Measurements from ENCODE around the gene DMGDH. TPM values are rescaled to one million over a fixed set of nuclear protein-coding genes. Genes with fewer than 3 reads are reported as not detected.

Gene DMGDH
- total and polyA plus RNA-seq, 10 of the 15 experiments (the other 5 are each of a cell fraction or from before 2014, with no cell fraction given) = 0.22 to 1.5 (median 0.44) TPM; not detected in 3

DNA sequence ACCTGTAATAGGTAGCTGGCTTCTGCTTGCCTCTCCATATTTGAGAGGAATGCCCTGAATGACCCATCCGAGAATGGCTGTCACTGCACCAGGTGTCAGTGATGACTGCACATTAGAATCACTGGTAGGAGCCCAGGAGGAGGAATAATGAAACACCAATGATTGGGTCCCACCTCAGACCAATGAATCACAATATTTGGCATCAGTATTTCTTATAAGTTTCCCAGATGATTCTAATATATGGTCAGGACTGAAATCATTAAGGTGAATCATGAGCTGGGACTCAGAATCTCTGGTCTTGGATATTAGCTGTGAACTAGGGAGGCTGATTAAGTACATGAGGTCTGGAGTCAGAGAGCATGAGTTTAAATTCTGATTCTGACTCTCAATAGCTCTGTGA is 107.7 kb downstream of the DMGDH start:
- no peak overlapping the region for H3K4me3 ChIP-seq
- TF ChIP-seq SPI1 (IDR thresholded peaks at IDR 0.05; ENCODE audit: borderline replicate concordance, insufficient read depth, low read depth, low read length) (no peak), TCF12 (IDR thresholded peaks at IDR 0.05; ENCODE audit: low read depth, low read length) (no peak), ZNF24 (IDR thresholded peaks at IDR 0.05) (no peak), BRCA1 (IDR thresholded peaks at IDR 0.05; ENCODE audit: low read depth, low read length) (no peak), RELA (IDR thresholded peaks at IDR 0.05; ENCODE audit: borderline replicate concordance, partially characterized antibody) (no peak), TCF7 (IDR thresholded peaks at IDR 0.05; ENCODE audit: borderline replicate concordance) (no peak), BCL11A (IDR thresholded peaks at IDR 0.05; ENCODE audit: low read depth, low read length) (no peak), JUND (IDR thresholded peaks at IDR 0.05; ENCODE audit: low read depth, low read length) (no peak), SMAD5 (IDR thresholded peaks at IDR 0.05; ENCODE audit: low read depth) (no peak), BACH1 (IDR thresholded peaks at IDR 0.05; ENCODE audit: borderline replicate concordance) (no peak), SKIL (IDR thresholded peaks at IDR 0.05; ENCODE audit: low read depth, poor library complexity, severe bottlenecking) (no peak), ZNF622 (IDR thresholded peaks at IDR 0.05) (no peak), NFXL1 (IDR thresholded peaks at IDR 0.05; ENCODE audit: borderline replicate concordance) (no peak)
- TF ChIP-seq, protein P1, sequence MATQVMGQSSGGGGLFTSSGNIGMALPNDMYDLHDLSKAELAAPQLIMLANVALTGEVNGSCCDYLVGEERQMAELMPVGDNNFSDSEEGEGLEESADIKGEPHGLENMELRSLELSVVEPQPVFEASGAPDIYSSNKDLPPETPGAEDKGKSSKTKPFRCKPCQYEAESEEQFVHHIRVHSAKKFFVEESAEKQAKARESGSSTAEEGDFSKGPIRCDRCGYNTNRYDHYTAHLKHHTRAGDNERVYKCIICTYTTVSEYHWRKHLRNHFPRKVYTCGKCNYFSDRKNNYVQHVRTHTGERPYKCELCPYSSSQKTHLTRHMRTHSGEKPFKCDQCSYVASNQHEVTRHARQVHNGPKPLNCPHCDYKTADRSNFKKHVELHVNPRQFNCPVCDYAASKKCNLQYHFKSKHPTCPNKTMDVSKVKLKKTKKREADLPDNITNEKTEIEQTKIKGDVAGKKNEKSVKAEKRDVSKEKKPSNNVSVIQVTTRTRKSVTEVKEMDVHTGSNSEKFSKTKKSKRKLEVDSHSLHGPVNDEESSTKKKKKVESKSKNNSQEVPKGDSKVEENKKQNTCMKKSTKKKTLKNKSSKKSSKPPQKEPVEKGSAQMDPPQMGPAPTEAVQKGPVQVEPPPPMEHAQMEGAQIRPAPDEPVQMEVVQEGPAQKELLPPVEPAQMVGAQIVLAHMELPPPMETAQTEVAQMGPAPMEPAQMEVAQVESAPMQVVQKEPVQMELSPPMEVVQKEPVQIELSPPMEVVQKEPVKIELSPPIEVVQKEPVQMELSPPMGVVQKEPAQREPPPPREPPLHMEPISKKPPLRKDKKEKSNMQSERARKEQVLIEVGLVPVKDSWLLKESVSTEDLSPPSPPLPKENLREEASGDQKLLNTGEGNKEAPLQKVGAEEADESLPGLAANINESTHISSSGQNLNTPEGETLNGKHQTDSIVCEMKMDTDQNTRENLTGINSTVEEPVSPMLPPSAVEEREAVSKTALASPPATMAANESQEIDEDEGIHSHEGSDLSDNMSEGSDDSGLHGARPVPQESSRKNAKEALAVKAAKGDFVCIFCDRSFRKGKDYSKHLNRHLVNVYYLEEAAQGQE (IDR thresholded peaks at IDR 0.05; ENCODE audit: low read depth, low read length) = no peak
- TF ChIP-seq, protein P2, sequence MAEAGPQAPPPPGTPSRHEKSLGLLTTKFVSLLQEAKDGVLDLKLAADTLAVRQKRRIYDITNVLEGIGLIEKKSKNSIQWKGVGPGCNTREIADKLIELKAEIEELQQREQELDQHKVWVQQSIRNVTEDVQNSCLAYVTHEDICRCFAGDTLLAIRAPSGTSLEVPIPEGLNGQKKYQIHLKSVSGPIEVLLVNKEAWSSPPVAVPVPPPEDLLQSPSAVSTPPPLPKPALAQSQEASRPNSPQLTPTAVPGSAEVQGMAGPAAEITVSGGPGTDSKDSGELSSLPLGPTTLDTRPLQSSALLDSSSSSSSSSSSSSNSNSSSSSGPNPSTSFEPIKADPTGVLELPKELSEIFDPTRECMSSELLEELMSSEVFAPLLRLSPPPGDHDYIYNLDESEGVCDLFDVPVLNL (IDR thresholded peaks at IDR 0.05; ENCODE audit: low read depth, low read length) = no peak
- TF ChIP-seq, protein P3, sequence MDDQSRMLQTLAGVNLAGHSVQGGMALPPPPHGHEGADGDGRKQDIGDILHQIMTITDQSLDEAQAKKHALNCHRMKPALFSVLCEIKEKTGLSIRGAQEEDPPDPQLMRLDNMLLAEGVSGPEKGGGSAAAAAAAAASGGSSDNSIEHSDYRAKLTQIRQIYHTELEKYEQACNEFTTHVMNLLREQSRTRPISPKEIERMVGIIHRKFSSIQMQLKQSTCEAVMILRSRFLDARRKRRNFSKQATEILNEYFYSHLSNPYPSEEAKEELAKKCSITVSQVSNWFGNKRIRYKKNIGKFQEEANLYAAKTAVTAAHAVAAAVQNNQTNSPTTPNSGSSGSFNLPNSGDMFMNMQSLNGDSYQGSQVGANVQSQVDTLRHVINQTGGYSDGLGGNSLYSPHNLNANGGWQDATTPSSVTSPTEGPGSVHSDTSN (IDR thresholded peaks at IDR 0.05; ENCODE audit: insufficient replicate concordance, low read depth, low read length) = no peak
- H4K20me1 ChIP-seq (ENCODE audit: control insufficient read depth, insufficient read depth) = no peaks in the 10 kb centered on the region
- ChIA-PET POLR2A (interaction anchor here (0.6 to 1.7 kb wide), 2 partner anchors 11 to 420 kb away, joined by 3 to 4 read pairs; no protein-coding TSS in a partner anchor), CTCF (interaction anchor here (0.6 to 12.0 kb wide), 7 partner anchors 9 to 823 kb away, joined by 3 to 268 read pairs (median 5); no protein-coding TSS in a partner anchor), SMC1A (ENCODE audit: uncharacterized antibody, unreplicated experiment) (interaction anchor here (0.6 to 8.5 kb wide), 9 partner anchors 9 to 1442 kb away, joined by 3 to 143 read pairs (median 4); no protein-coding TSS in a partner anchor), RAD21 (ENCODE audit: unreplicated experiment) (interaction anchor here (1.0 to 7.1 kb wide), 3 partner anchors 59 to 170 kb away, joined by 3 to 93 read pairs (median 4); no protein-coding TSS in a partner anchor)
- in situ Hi-C loops (cut with MboI) = loop anchor here (5.0 kb wide), 1 partner anchor 64 kb away; no protein-coding TSS in a partner anchor
- no peaks in the 10 kb centered on the region for H3K9me3 ChIP-seq (replicated peaks; ENCODE audit: control insufficient read depth, insufficient read depth, low read length)
- no peak for ATAC-seq
- 96% methylated on average over 1 of the region's 1 CpG for WGBS (ENCODE audit: insufficient coverage, insufficient replicate concordance, low lambda C conversion rate, missing lambda C conversion rate)
- intact Hi-C loops (cut with micrococcal nuclease; ENCODE audit: unreplicated experiment) = no loop called here
- no peak overlapping the region for H3K9ac ChIP-seq (ENCODE audit: control insufficient read depth, insufficient read depth, low read length)
- no TSS peak for BruUV-seq (replicated peaks)
- peaks cover 0 to 4% of the 10 kb centered on the region in 2 experiments; a peak in 3 of 4 replicates for H3K36me3 ChIP-seq (ENCODE audit: control insufficient read depth in 2 of 2, insufficient read depth in 2 of 2, low read length in 1 of 2)
- DNase-seq (ENCODE audit: low read depth, low spot score) = no peak
- H2AFZ ChIP-seq (ENCODE audit: control insufficient read depth, low read depth, low read length) = no peak overlapping the region
- no peak overlapping the region for H3K4me2 ChIP-seq (ENCODE audit: control insufficient read depth, insufficient read depth)
- H3K27me3 ChIP-seq (replicated peaks in 1 of 2; ENCODE audit: control insufficient read depth in 2 of 2, insufficient read depth in 2 of 2, low read length in 1 of 2) = no peaks in the 10 kb centered on the region
- H3K4me1 ChIP-seq (ENCODE audit: control insufficient read depth, insufficient read depth, low read length) = no peaks in the 10 kb centered on the region
- FAIRE-seq = no peak
- H3K79me2 ChIP-seq (ENCODE audit: control insufficient read depth, insufficient read depth, low read length) = no peaks in the 10 kb centered on the region
- no peak overlapping the region for H3K27ac ChIP-seq (ENCODE audit: control insufficient read depth, insufficient read depth)

Data from GM12878 (cell line).